AG10803 (cell line): ENCODE measurements around the gene ENTPD1.
A peak's percentile ranks its signal among the peaks of the same experiment; 100 is the strongest.

ENCODE experiments used
- DNase-seq: peaks from one replicate; pipeline ENCODE4 v3.0.0; 2010; ENCODE audit warnings: low read depth
- H3K4me3 ChIP-seq: 2 replicates; pipeline ENCODE4 v1.5.1; 2011; ENCODE audit warnings: mild to moderate bottlenecking, low read length, control low read depth
- TF ChIP-seq, protein P1 (sequence below): conservative IDR thresholded peaks from 2 replicates; pipeline ENCODE4 v1.5.1; 2011; ENCODE audit warnings: mild to moderate bottlenecking, low read length, control low read depth, inconsistent platforms

Gene ENTPD1

GRCh38 chr10:95835149-95835860, 79.3 kb downstream of the ENTPD1 start:
- TF ChIP-seq, protein P1, sequence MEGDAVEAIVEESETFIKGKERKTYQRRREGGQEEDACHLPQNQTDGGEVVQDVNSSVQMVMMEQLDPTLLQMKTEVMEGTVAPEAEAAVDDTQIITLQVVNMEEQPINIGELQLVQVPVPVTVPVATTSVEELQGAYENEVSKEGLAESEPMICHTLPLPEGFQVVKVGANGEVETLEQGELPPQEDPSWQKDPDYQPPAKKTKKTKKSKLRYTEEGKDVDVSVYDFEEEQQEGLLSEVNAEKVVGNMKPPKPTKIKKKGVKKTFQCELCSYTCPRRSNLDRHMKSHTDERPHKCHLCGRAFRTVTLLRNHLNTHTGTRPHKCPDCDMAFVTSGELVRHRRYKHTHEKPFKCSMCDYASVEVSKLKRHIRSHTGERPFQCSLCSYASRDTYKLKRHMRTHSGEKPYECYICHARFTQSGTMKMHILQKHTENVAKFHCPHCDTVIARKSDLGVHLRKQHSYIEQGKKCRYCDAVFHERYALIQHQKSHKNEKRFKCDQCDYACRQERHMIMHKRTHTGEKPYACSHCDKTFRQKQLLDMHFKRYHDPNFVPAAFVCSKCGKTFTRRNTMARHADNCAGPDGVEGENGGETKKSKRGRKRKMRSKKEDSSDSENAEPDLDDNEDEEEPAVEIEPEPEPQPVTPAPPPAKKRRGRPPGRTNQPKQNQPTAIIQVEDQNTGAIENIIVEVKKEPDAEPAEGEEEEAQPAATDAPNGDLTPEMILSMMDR, result no peak
- peak; percentile 16 for DNase-seq
- H3K4me3 ChIP-seq, result no peak overlapping the region

- TF ChIP-seq, protein P1, result no peak
- no peak for DNase-seq
- H3K4me3 ChIP-seq, result no peak overlapping the region
These were observed 79.9 kb downstream of the ENTPD1 start for GRCh38 chr10:95835911-95836310.

- H3K4me3 ChIP-seq, result no peak overlapping the region
- TF ChIP-seq, protein P1, result no peak
- DNase-seq, result no peak
These were observed 80.8 kb downstream of the ENTPD1 start for GRCh38 chr10:95836610-95837355.

GRCh38 chr10:95837356-95837776, 81.4 kb downstream of the ENTPD1 start:
- TF ChIP-seq, protein P1, result no peak
- H3K4me3 ChIP-seq, result no peak overlapping the region
- DNase-seq, result no peak

GRCh38 chr10:95837783-95838182, 81.8 kb downstream of the ENTPD1 start:
- DNase-seq, result no peak
- TF ChIP-seq, protein P1, result no peak
- H3K4me3 ChIP-seq, result no peak overlapping the region

DNA sequence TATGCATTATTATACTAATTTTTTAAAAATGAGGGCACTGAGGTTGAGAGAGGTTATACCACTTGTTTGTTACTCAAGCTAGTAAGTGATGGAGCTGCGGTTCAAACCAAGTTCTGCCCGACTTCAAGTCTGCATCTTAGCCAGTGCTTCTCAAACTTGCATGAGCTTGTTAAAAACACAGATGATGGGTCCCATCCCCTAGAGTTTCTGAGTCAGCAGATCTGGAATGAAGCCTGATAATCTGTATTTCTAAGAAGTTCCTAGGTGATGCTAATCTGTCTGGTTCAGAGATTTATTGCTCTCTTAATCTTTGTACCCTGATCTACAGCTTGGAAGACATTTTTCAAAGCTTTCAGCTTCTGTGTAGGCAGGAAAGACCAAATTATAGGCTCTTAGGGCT, 84.2 kb downstream of the ENTPD1 start:
- TF ChIP-seq, protein P1, result no peak
- DNase-seq, result no peak
- H3K4me3 ChIP-seq, result no peak overlapping the region

DNA sequence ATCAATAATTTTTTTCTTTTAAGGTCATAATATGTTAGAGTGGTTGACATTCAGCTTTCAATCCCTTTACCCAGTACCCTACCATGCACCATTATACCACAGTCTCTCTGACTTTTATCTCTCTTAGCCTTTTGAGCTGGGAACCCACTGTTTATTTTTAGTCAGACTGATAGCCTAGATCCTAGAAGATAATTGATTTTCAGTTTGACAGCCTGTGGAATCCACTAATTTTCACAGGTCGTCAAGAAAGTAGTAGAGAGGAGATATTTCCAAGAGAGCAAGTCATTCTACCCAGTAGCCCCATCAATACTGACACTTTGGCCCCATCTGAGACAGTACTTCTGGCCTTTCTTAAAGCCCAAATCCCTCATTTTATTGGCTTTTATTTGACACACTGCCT, 84.7 kb downstream of the ENTPD1 start:
- no peak overlapping the region for H3K4me3 ChIP-seq
- TF ChIP-seq, protein P1, result no peak
- no peak for DNase-seq
